ENCODE results near the gene PWP2.

DNA sequence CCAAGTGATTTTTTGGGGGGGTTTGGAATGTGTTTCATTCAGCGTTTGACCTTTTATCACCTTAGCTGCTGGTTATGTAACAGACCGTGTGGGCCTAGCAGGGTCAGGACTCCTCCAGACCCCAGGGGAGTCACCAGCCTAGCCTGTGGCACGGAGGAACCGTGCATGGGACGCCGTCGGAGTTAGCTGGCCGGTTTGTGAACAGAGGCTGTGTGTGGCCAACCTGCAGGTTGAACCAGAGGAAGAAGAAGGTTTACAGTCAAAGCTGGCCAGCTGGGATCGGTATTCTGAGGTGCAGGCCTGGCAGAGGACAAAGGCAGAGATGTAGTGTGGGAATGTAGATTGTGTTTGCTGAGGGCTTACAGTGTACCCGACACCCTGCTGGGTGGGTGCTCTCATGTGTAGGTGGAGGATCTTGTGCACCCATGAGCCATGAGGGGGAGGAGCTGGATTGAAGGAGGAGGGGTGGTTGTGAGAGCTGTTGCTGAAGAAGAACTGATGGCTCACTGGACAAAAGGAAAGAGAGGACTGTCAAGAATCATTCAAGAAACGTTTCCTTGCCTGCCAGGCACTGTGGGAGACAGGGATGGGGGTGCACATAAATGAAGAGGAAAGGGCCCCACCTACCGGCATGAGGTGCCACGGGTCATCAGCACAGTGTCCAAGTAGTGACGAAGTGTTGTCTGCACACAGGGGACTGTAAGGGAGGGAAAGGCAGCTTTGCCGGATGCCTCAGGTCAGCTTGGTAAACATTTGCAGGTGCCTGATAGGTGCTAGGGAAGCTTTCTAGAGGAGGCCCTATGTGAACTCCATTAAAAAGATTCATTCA, 40.0 kb upstream of the PWP2 start:
- TF ChIP-seq, protein P1, sequence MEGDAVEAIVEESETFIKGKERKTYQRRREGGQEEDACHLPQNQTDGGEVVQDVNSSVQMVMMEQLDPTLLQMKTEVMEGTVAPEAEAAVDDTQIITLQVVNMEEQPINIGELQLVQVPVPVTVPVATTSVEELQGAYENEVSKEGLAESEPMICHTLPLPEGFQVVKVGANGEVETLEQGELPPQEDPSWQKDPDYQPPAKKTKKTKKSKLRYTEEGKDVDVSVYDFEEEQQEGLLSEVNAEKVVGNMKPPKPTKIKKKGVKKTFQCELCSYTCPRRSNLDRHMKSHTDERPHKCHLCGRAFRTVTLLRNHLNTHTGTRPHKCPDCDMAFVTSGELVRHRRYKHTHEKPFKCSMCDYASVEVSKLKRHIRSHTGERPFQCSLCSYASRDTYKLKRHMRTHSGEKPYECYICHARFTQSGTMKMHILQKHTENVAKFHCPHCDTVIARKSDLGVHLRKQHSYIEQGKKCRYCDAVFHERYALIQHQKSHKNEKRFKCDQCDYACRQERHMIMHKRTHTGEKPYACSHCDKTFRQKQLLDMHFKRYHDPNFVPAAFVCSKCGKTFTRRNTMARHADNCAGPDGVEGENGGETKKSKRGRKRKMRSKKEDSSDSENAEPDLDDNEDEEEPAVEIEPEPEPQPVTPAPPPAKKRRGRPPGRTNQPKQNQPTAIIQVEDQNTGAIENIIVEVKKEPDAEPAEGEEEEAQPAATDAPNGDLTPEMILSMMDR (IDR thresholded peaks at IDR 0.05), result no peak
- no peak for TF ChIP-seq POLR2A (IDR thresholded peaks at IDR 0.05)

Data from Peyer's patch (tissue), 4 donors.